ENCODE data around the gene SLC35F2.
"Not testable (repeated sequence)": the region's sequence is repeated elsewhere in the genome, so short reads cannot be mapped to it uniquely, and the experiment has no call there.

The SLC35F2 gene

DNA sequence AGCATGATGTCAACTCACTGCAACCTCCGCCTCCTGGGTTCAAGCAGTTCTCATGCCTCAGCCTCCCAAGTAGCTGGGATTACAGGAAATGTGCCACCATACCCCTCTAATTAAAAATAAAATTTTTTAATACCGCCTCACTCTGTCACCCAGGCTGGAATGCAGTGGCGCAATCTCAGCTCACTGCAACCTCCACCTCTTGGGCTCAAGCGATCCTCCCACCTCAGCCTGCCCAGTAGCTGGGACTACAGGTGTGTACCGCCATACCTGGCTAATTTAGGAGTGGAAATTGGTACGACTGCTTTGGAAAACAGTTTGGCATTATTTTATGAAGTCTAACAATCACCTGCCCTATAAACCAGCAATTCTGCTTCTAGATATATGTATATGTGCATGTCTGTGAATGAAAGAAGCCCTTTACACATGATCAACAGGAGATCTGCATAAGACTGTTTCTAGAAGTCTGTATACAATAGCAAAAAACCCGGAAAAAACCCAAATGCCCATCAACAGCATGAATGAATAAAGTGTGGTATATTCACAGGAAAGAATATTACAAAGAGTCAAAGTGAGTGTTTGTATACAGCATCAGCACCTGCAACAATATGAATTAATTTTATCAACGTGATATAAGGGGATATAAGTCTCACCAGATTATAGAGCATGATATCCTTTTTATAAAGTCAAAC is 16.0 kb downstream of the SLC35F2 start:
- DNase-seq (ENCODE audit: low spot score) = no peak

DNA sequence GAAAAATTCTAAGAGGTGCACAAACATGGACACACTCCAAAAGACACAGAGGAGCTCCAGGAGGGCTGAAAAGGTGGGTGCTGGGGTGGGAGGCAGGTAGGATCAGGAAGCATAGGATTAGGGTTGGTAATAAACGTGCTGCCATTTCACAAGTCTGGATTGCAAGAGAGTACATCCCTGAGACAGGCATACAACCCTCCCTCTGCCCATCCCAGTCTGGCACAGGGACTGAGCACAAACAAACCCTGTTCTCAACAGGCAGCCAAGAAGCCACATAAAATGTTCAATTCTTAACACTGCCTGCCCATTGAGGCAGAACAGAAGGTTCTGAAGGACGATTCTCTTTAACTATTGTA is 18.5 kb downstream of the SLC35F2 start:
- no peak for DNase-seq (ENCODE audit: low spot score)

DNA sequence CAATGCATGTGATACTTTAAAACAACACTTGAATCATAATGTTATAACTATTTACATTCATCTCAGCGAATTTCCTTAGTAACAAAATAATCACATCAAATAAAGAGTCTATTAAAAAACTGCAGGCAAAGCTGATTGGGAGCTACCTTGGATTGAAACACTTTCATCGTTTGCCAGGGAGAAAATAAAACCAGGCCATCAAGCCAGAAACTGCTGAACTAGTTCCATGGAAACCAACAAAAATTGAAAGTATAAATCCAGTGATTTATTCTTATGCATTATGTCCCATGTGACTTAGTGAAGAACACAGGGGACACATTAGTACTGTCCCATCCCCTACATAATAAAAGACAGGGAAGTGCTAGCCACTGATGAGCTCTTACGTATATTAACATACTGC is 21.7 kb downstream of the SLC35F2 start:
- no peak for DNase-seq (ENCODE audit: low spot score)

DNA sequence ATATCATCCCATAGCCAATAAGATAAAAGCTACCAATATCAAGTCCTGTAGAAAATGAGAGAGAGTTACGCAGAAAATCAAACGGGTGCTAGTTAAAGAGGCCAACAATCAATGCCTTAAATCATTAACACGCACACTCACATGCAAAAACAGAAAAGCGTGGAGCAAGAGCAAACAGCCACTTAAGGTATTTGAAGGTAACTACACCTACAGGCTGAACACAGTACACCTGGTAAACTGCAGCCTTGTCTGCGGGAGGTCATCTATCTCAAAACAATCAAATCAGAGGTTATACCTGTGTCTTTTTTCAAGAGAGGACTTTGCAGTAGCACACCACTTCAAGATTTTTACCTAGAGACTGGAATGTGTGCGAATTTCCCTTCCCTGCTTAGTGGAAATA is 23.6 kb downstream of the SLC35F2 start:
- no peak for DNase-seq (ENCODE audit: low spot score)

DNA sequence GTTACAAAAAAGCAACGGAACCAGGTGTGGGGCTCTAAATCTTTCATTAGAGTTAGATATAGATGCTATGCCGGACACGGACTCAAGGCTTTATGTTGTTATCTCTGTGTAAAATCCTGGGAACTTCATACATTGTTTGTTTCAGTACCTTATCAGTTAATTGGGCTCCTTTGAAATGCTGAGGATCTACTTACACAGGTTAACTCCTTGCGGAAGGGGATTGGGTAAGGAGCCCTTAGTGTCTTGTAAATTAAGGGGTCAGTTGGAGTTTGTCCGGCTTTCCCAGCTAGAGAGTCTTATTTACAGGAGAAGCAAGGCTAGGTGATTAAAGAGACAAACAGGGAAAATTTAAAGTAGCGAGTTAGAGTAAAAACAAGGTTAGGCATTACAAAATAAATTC is 24.7 kb downstream of the SLC35F2 start:
- not testable (repeated sequence) for DNase-seq (ENCODE audit: low spot score)

DNA sequence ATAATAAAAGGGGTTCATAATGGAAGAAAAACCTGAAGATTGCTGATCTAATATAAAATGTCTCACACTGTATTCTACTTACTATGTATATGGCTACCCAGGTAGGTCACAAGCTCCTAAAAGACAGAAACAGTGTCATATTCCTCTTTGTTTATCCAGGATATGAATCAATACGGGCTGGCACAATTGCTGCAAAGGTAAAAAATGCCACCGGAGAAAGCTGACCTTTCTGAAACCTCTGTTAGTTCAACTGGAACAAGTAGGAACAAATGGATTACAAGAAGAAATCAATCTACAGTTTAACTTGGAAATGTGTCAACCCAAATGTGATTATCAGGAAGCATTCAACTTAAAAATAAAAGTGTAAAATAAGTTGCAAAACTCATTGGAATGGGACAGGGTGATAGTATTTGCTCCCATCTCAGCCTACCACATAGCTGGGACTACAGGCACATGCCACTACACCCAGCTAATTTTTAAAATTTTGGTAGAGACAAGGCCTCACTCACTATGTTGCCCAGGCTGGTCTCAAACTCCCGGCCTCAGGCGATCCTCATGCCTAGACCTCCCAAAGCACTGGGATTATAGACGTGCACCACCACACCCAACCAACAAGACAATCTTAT is 27.6 kb downstream of the SLC35F2 start:
- no peak for DNase-seq (ENCODE audit: low spot score)

DNA sequence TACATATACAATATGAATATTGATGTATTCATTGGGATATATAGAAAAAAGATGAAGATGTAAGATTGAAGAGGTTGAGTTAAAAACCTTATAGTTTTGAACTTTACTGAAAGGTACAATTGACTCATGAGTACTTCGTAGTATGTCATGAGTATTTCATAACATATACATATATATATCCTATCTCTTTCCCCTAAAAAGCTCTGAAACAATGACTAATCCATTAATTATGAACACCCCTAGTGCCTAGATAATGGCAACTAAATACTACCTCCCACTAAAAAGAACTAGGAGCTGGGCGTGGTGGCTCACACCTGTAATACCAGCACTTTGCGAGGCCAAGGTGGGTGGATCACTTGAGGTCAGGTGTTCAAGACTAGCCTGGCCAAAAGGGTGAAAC is 31.5 kb downstream of the SLC35F2 start:
- DNase-seq (ENCODE audit: low spot score) = no peak

DNA sequence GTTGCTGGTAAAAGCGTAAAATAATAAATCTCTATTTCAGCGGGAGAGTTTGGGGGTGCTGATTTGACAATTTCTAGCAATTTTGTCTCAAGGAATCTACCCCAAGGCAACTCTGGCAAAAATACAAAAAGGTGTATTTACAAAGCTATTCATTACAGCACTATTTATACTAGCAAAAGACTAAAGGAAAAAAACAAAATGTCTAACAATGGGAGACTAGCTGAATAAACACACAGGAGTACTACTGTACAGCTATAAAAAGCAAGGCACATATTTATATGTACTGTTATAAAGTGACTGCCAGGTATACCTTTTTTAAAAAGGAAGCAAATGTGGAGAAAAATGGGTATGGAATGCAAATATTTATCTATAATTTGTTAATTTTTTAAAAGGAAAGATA is 32.7 kb downstream of the SLC35F2 start:
- DNase-seq (ENCODE audit: low spot score) = no peak

DNA sequence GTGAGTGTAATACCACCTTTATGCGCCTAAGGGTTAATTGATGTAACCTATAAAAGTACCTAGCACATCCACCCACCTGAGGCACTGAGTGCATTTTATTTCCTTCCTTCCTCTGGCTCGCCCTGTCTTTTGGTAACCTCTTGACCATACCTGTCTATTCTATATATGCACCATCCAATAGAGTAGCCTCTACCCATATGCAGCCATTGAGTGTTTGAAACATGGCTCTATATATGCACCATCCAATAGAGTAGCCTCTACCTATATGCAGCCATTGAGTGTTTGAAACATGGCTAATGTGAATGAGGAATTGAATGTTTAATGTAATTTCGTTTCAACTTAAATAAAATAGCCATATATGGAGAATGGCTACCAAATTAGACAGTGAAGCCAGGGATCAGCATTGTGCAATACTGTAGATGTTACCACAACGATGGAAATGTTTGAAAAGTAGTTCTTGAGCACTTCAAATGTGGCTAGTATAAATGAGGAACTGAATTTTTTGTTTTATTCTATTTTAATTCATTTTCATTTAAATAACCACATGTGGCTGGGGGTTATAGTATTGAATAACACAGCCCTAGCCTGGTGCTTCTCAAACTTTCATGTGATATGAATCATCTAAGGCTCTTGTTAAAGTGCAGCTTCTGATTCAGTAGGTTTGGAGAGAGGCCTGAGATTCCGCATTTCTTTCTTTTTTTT is 33.8 kb downstream of the SLC35F2 start:
- DNase-seq (ENCODE audit: low spot score) = no peak

DNA sequence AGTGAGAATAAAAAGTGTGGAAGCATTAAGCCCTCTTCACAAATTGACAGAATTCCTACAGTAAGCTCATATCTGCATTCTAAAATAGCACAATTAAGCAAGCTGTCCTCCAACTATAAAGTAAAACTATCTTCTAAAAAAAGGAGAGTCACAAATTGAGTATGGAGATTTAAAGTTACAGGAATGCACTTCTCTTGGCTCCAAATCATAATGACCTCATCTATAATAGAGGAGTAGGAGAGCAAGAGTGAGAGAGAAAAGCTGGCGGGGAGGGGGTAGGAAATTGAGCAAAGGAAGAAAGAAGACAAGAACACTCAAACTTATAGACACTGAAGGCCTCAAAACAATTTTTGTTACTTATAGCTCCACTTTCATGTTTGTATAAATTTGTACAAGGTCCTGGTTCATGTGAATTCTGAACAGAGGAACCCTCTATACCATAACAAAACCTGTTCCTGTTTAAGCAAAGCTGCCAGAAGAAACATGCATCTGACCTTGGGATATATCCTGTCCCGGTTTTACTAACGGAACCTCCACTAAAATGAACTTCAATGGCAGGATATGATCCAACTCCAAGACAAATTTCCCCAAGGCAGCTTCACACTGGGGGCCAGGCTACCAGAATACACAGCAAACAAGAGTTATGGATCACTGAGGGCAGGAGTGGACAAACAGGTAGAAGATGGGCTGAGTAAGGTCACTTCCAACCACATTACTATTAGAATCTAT is 37.2 kb downstream of the SLC35F2 start:
- DNase-seq (ENCODE audit: low spot score) = no peak

DNA sequence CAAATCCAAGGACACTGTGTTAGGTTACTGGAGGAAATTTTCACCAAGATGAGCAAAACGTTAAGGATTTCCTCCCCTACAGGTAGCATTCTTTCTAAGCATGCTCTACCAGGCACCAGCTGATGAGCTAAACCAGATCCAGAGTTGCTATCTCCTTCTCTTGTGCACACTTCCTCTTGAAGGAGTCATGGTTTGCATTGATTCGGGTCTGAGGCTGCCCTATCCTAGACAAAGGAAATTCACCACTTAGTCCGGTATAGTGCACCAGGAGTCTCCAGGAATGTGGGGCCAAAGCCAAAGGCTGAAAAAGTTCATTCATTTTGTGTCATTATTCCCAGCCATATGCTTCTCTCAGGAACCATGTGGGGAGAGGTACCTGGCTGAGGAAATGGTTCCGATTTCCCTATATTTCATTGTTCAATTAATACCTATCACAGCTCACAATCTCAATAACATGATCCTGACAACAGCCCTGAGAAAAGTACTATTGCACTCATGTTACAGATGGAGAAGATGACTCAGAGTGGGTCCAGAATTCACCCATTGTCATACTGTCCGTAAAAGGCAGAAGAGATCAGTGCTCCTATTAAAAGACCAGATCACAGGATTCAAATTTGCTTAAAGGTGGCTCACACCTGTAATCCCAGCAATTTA is 39.1 kb downstream of the SLC35F2 start:
- no peak for DNase-seq (ENCODE audit: low spot score)

DNA sequence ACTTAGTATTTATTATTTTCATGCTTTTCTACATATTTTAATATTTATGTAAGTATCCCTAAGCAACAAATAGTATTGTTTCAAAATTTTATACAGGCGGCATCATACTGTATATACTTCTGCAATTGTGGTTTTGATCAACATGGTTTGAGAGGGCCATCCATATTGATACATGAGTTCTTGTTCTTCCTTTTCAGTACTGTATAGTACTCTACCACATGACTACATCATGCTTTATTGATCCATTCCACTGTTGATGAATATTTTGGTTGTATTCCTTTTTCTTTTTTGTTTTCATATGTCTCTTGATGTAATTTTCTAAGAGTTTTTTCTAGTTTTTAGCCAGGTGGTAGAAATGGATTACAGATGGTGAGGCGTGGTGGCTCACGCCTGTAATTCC is 40.1 kb downstream of the SLC35F2 start:
- no peak for DNase-seq (ENCODE audit: low spot score)

DNA sequence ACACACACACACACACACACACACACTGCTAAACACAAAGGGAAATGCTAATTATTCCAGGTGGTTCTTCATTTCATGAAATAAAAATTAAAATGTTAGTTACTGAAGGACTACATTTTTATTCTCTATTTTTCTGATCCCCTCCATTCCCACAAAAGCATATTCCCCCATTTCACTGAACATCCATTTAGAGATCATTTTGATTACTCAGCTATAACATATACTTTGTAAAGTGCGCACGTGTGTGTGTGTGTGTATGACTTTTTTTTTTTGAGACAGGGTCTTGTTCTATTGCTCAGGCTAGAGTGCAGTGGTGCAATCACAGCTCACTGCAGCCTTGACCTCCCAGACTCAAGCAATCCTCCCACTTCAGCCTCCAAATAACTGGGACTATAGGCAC is 42.6 kb downstream of the SLC35F2 start:
- DNase-seq (ENCODE audit: low spot score) = no peak

DNA sequence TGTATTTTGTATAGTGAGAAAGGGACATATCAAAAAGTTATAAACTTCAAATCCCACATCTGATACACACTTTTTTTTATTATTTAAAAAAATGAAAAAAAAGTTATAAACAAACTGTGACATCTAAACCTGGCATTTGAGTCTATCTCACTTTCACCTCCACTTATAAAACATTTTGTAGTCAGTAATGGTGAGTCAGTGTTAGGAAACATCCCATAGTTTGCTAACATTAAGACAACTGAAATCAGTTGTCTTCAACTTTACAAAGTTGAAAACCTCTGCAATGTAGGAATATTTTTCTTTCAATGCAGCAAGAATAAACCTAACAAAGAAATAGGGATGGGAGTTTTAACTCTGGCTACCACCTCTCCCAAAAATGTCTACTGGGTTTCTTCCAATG is 47.7 kb downstream of the SLC35F2 start:
- no peak for DNase-seq (ENCODE audit: low spot score)

DNA sequence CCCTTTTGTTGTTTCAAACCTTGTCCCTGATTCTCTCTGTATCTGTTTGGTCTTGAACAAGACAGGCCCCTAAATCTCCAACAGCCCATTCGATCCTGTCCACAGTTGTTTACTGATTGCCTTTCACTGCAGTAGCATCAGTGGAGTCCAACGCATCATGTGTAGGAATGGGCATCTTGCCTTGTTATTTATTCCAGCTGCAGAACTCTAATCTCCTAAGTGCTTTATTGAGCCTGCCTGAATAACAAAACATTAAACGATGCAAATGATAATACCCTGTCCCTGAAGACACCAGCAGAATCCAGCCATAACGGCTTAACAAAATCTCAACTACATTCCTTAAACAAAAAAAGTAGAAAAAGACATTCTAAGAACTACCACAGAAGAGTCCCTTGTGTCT is 50.1 kb downstream of the SLC35F2 start:
- DNase-seq (ENCODE audit: low spot score) = no peak

DNA sequence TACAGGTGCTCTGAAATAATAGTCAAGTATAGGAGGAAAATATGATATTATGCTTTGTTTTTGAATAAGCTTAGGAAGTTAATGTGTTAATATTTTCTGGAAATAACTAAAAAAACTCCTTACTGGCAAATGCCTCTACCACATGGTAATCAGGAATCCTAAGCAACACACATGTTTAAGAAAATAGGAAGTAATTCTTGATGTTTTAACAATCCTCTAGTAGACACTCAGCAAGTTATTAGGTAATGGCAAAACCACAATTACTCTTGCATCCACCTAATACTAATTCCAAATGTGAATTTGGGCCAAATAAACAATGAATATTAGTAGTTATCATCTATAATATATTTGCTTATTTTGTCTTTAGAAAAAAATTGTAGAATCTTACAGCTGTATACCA is 53.6 kb downstream of the SLC35F2 start:
- DNase-seq (ENCODE audit: low spot score) = no peak

DNA sequence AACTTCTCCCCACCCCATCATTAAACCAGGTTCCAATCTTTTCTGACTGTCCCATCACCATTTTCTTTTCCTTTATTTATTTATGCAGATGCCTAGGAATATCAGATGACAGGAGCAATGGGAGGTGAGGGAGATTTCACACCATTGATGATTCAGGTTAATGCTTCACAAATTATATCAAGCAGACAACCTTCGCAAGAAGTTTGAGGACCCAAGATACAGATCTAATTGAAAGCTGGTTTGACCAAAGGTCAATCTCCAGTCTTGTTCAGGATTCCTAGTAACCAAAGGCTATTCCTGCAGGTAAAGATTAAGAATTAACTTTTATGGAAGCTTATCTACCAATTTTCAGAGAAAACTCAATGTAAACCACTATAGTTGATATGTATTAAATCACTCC is 54.4 kb downstream of the SLC35F2 start:
- no peak for DNase-seq (ENCODE audit: low spot score)

DNA sequence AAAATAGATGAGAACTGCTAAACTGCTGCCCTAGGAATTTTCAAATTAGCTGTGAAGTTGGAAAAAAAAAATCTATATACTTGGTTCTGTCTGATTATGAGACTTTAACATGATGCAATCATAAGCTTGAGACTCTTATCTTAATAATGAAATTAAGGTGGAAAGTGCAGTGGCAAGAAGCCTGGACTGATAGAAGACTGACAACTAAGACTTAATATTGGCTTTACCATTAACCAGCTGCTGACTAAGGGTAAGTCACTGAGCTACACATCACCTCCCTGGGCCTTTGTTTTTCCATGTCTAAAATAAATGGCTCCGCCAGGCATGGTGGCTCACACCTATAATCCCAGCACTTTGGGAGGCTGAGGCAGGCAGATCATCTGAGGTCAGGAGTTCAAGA is 56.9 kb downstream of the SLC35F2 start:
- no peak for DNase-seq (ENCODE audit: low spot score)

DNA sequence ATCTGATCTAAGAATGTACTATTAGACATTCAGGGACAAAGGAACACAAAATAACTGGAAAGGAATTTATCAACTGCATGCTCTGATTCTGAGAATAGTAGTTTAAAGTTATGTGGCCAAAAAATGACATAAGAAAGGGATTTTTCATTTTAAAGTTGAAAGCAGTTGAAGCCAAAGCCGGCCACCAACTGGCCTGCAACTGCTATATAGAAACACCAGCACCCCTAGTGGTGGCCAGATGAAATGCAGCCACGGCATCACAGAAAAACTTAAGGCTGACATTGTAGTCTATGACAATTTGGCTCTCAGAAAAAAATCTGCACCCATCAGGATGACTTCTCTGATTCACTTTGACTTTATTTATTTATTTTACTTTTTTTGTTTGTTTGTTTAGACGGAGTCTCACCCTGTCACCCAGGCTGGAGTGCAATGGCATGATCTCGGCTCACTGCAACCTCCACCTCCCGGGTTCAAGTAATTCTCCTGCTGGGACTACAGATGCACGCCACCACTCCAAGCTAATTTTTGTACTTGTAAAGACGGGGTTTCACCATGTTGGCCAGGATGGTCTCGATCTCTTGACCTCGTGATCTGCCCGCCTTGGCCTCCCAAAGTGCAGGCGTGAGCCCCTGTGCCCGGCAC is 59.2 kb downstream of the SLC35F2 start:
- no peak for DNase-seq (ENCODE audit: low spot score)

DNA sequence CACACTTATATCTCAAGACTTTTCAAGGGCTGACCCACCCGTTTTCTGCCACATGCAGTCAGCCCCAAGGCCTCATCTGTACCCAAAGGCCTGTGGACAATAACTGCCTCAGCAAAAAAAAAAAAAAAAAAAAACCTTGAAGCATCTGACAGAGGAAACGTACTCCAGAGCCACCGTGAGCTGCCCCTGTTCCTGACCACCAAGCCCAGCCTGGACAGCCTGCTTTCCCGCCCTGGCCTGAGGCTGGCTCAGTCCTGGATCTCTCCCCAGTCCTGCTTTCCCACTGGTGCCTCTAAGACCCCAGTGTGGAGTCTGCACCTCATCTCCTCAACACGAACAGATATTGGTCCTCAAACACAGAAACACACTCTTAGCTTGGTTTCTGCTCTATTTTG is 66.5 kb downstream of the SLC35F2 start:
- DNase-seq (ENCODE audit: low spot score) = no peak

DNA sequence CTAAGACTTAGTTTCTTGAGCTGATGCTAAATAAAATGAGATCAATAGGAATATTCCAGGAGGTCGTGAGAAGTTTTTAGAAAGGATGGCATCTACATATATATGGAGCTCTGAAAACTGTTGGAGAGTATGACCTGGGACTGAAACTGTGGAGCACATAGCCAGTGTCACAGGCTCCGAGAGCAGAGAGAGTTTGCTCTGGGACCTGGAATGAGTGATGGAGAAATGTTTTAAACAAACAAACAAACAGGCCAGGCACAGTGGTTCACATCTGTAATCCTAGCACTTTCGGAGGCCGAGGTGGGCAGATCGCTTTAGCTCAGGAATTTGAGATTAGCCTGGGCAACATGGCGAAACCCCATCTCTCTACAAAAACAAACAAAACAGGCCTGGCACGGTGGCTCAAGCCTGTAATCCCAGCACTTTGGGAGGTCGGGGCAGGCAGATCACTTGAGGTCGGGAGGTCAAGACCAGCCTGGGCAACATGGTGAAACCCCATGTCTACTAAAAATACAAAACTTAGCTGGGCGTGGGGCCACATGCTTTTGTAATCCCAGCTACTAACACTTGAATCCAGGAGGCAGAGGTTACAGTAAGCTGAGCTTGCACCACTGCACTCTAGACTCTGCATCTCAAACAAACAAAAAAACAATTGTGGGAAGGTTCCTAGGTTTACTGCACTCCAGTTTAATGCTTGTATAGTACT is 67.1 kb downstream of the SLC35F2 start:
- DNase-seq (ENCODE audit: low spot score) = no peak
